HEK293 (cell line): ENCODE measurements around the gene TMEM88.
A peak's percentile ranks its signal among the peaks of the same experiment; 100 is the strongest.

Experiments
- GLIS1 ChIP-seq: fragments of 450-650 bp; formaldehyde crosslinking; IDR thresholded peaks from 2 replicates; pipeline ENCODE4 v1.5.1; 2016; ENCODE audit warnings: missing biosample characterization, missing genetic modification characterization
- HOXA7 ChIP-seq: sonication (generic); formaldehyde crosslinking; IDR thresholded peaks from 2 replicates; pipeline ENCODE4 v1.8.1; 2022; ENCODE audit warnings: missing genetic modification reagents, borderline replicate concordance
- KLF7 ChIP-seq: fragments of 450-650 bp; formaldehyde crosslinking; IDR thresholded peaks from 2 replicates; pipeline ENCODE4 v1.5.1; 2016; ENCODE audit warnings: missing biosample characterization, missing genetic modification characterization, borderline replicate concordance
- KLF9 ChIP-seq: fragments of 450-650 bp; formaldehyde crosslinking; IDR thresholded peaks from 2 replicates; pipeline ENCODE4 v1.5.1; 2016; ENCODE audit warnings: missing biosample characterization, missing genetic modification characterization, low read depth
- PATZ1 ChIP-seq: fragments of 450-650 bp; formaldehyde crosslinking; IDR thresholded peaks from 2 replicates; pipeline ENCODE4 v1.5.1; 2016; ENCODE audit warnings: missing biosample characterization, missing genetic modification characterization
- RBAK ChIP-seq: fragments of 450-650 bp; formaldehyde crosslinking; IDR thresholded peaks from 2 replicates; pipeline ENCODE4 v1.5.1; 2016; ENCODE audit warnings: missing biosample characterization, missing genetic modification characterization
- REST ChIP-seq: fragments of 450-650 bp; formaldehyde crosslinking; IDR thresholded peaks from 2 replicates; pipeline ENCODE4 v1.5.1; 2016; ENCODE audit warnings: missing biosample characterization, missing genetic modification characterization
- SALL2 ChIP-seq: fragments of 450-650 bp; formaldehyde crosslinking; IDR thresholded peaks from 2 replicates; pipeline ENCODE4 v1.5.0; 2017; ENCODE audit warnings: missing biosample characterization, mild to moderate bottlenecking, missing genetic modification characterization, borderline replicate concordance
- ZBTB7A ChIP-seq: fragments of 450-650 bp; formaldehyde crosslinking; IDR thresholded peaks from 2 replicates; pipeline ENCODE4 v1.5.1; 2016; ENCODE audit warnings: low read depth, missing biosample characterization, missing genetic modification characterization
- ZFP41 ChIP-seq: fragments of 450-650 bp; formaldehyde crosslinking; IDR thresholded peaks from 2 replicates; pipeline ENCODE4 v1.5.1; 2016; ENCODE audit warnings: missing biosample characterization, missing genetic modification characterization, borderline replicate concordance
- ZFP69B ChIP-seq: fragments of 450-650 bp; formaldehyde crosslinking; IDR thresholded peaks from 2 replicates; pipeline ENCODE4 v1.5.1; 2016; ENCODE audit warnings: missing biosample characterization, missing genetic modification characterization
- ZNF10 ChIP-seq: fragments of 450-650 bp; formaldehyde crosslinking; IDR thresholded peaks from 2 replicates; pipeline ENCODE4 v1.5.1; 2017; ENCODE audit warnings: missing biosample characterization, missing genetic modification characterization
- ZNF112 ChIP-seq: fragments of 450-650 bp; formaldehyde crosslinking; IDR thresholded peaks from 2 replicates; pipeline ENCODE4 v1.5.0; 2017; ENCODE audit warnings: missing biosample characterization, missing genetic modification characterization
- ZNF132 ChIP-seq: fragments of 450-650 bp; formaldehyde crosslinking; IDR thresholded peaks from 2 replicates; pipeline ENCODE4 v1.5.1; 2017; ENCODE audit warnings: missing biosample characterization, missing genetic modification characterization, borderline replicate concordance
- ZNF133 ChIP-seq: fragments of 450-650 bp; formaldehyde crosslinking; IDR thresholded peaks from 2 replicates; pipeline ENCODE4 v1.5.1; 2016; ENCODE audit warnings: missing biosample characterization, missing genetic modification characterization
- ZNF157 ChIP-seq: fragments of 450-650 bp; formaldehyde crosslinking; IDR thresholded peaks from 2 replicates; pipeline ENCODE4 v1.5.1; 2016; ENCODE audit warnings: missing biosample characterization, missing genetic modification characterization
- ZNF16 ChIP-seq: fragments of 450-650 bp; formaldehyde crosslinking; IDR thresholded peaks from 2 replicates; pipeline ENCODE4 v1.5.1; 2016; ENCODE audit warnings: low read depth, missing biosample characterization, missing genetic modification characterization
- ZNF184 ChIP-seq: fragments of 450-650 bp; IDR thresholded peaks from 2 replicates; pipeline ENCODE4 v1.5.1; 2018; ENCODE audit warnings: missing biosample characterization, mild to moderate bottlenecking, missing genetic modification characterization
- ZNF324 ChIP-seq: fragments of 450-650 bp; formaldehyde crosslinking; IDR thresholded peaks from 2 replicates; pipeline ENCODE4 v1.5.1; 2016; ENCODE audit warnings: missing biosample characterization, missing genetic modification characterization
- ZNF335 ChIP-seq: fragments of 450-650 bp; formaldehyde crosslinking; conservative IDR thresholded peaks from 2 replicates; pipeline ENCODE4 v1.5.1; 2016; ENCODE audit warnings: missing biosample characterization, missing genetic modification characterization
- ZNF391 ChIP-seq: fragments of 450-650 bp; formaldehyde crosslinking; IDR thresholded peaks from 2 replicates; pipeline ENCODE4 v1.5.1; 2016; ENCODE audit warnings: low read depth, missing biosample characterization, missing genetic modification characterization, borderline replicate concordance
- ZNF544 ChIP-seq: fragments of 450-650 bp; formaldehyde crosslinking; IDR thresholded peaks from 2 replicates; pipeline ENCODE4 v1.5.0; 2017; ENCODE audit warnings: missing biosample characterization, missing genetic modification characterization
- ZNF580 ChIP-seq: fragments of 450-650 bp; formaldehyde crosslinking; IDR thresholded peaks from 2 replicates; pipeline ENCODE4 v1.5.1; 2016; ENCODE audit warnings: missing biosample characterization, missing genetic modification characterization
- ZNF624 ChIP-seq: fragments of 450-650 bp; formaldehyde crosslinking; IDR thresholded peaks from 2 replicates; pipeline ENCODE4 v1.5.1; 2017; ENCODE audit warnings: missing biosample characterization, missing genetic modification characterization
- ZNF645 ChIP-seq: fragments of 450-650 bp; formaldehyde crosslinking; IDR thresholded peaks from 2 replicates; pipeline ENCODE4; 2016; ENCODE audit warnings: missing biosample characterization, missing genetic modification characterization
- ZNF654 ChIP-seq: fragments of 450-650 bp; formaldehyde crosslinking; IDR thresholded peaks from 2 replicates; pipeline ENCODE4 v1.5.1; 2016; ENCODE audit warnings: low read depth, missing biosample characterization, missing genetic modification characterization
- ZNF670 ChIP-seq: fragments of 450-650 bp; formaldehyde crosslinking; IDR thresholded peaks from 2 replicates; pipeline ENCODE4 v1.5.1; 2016; ENCODE audit warnings: missing biosample characterization, missing genetic modification characterization, low read depth
- ZNF692 ChIP-seq: fragments of 450-650 bp; formaldehyde crosslinking; IDR thresholded peaks from 2 replicates; pipeline ENCODE4 v1.5.1; 2016; ENCODE audit warnings: missing biosample characterization, missing genetic modification characterization
- ZNF785 ChIP-seq: fragments of 450-650 bp; formaldehyde crosslinking; IDR thresholded peaks from 2 replicates; pipeline ENCODE4 v1.5.1; 2016; ENCODE audit warnings: missing biosample characterization, missing genetic modification characterization
- ZNF830 ChIP-seq: fragments of 450-650 bp; IDR thresholded peaks from 2 replicates; pipeline ENCODE4 v1.5.0; 2018; ENCODE audit warnings: missing biosample characterization, missing genetic modification characterization, low read depth, mild to moderate bottlenecking, moderate library complexity
- ZSCAN4 ChIP-seq: fragments of 450-650 bp; formaldehyde crosslinking; IDR thresholded peaks from 2 replicates; pipeline ENCODE4 v1.5.1; 2017; ENCODE audit warnings: missing biosample characterization, missing genetic modification characterization

The TMEM88 gene

GRCh38 chr17:7887482-7888183, 32.8 kb downstream of the TMEM88 start (continued):
- TF ChIP-seq ZNF391 (tag by site-specific recombination) (no peak; the same call in 1 of the 2 replicates), ZFP41 (no peak), ZNF16 (tag by site-specific recombination) (no peak), ZNF785 (no peak), ZNF624 (tag by site-specific recombination) (no peak), ZNF645 (tag by site-specific recombination) (no peak), ZSCAN4 (tag by site-specific recombination) (peak; percentile 85), ZFP69B (tag by site-specific recombination) (0 out of 2 replicates have a peak, but pooled peaks have one; percentile 36), ZNF184 (tag by site-specific recombination) (0 out of 2 replicates have a peak, but pooled peaks have one; percentile 16), SALL2 (no peak), ZNF10 (no peak), REST (no peak; the same call in 1 of the 2 replicates), KLF9 (tag by site-specific recombination) (peak; percentile 49), KLF7 (tag by site-specific recombination) (no peak; the same call in 1 of the 2 replicates), ZNF132 (tag by site-specific recombination) (no peak), ZNF692 (tag by site-specific recombination) (no peak), ZNF157 (tag by site-specific recombination) (no peak), ZNF580 (tag by site-specific recombination) (no peak), ZNF654 (tag by site-specific recombination) (no peak), ZNF544 (tag by site-specific recombination) (no peak), PATZ1 (tag by site-specific recombination) (peak; percentile 96), HOXA7 (CRISPR knock-in tag) (no peak), ZNF324 (tag by site-specific recombination) (no peak; the same call in 1 of the 2 replicates), ZNF112 (tag by site-specific recombination) (no peak), ZBTB7A (no peak), GLIS1 (tag by site-specific recombination) (peak; percentile 81), RBAK (no peak), ZNF670 (tag by site-specific recombination) (no peak), ZNF133 (no peak), ZNF335 (tag by site-specific recombination) (peak; percentile 54; the same call in 1 of the 2 replicates), ZNF830 (no peak)
